Dendritic cell treated with granulocyte-macrophage colony-stimulating factor and Interleukin-4, amounts not matched to agents 40 ng/mL and 50 ng/mL, for 4 days (primary cell): ENCODE data around the gene TFF1.
"Not testable (repeated sequence)": the region's sequence is repeated elsewhere in the genome, so short reads cannot be mapped to it uniquely, and the experiment has no call there.

ENCODE experiments used
- H3K27ac Mint-ChIP-seq: one replicate; pipeline ENCODE4 v1.8.0; 2022; ENCODE audit warnings: mild to moderate bottlenecking, mixed read lengths
- H3K27me3 Mint-ChIP-seq: one replicate; pipeline ENCODE4 v1.8.0; 2022; ENCODE audit warnings: mild to moderate bottlenecking, mixed read lengths
- H3K36me3 Mint-ChIP-seq: one replicate; pipeline ENCODE4 v1.8.0; 2022; ENCODE audit warnings: low read depth, mixed read lengths
- H3K4me1 Mint-ChIP-seq: one replicate; pipeline ENCODE4 v1.8.0; 2022; ENCODE audit warnings: low read depth, mixed read lengths
- H3K4me3 Mint-ChIP-seq: one replicate; pipeline ENCODE4 v1.8.0; 2022; ENCODE audit warnings: mild to moderate bottlenecking, moderate library complexity, mixed read lengths
- H3K9me3 Mint-ChIP-seq: one replicate; pipeline ENCODE4 v1.8.0; 2022; ENCODE audit warnings: mixed read lengths
- intact Hi-C: fragments of 100-400 bp; cut with micrococcal nuclease; formaldehyde crosslinking; loops from one replicate; pipeline ENCODE4 v1.15.0; 2022

TFF1 gene

DNA sequence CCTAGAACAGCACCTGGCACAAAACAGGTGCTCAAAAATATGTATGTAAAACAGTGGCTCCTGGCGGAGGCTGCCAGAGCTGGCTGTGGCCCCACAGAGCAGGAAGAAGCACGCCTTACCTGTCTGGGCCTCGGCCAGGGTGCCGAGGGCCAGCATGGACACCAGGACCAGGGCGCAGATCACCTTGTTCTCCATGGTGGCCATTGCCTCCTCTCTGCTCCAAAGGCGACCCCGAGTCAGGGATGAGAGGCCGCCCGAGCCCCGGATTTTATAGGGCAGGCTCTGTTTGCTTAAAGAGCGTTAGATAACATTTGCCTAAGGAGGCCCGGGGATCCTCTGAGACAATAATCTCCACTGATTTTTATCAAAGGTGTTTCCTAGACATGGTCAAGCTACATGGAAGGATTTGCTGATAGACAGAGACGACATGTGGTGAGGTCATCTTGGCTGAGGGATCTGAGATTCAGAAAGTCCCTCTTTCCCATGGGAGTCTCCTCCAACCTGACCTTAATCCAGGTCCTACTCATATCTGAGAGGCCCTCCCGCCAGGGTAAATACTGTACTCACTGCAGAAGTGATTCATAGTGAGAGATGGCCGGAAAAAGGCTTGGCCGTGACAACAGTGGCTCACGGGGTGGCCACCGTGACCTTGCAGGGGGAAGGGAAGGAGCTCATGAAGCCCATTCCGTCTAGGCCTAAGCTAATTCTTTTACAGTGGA lies at the start of gene TFF1:
TSS of gene TFF1 (minus strand) at position 244 of the 719 bp plus-strand sequence. CDS start at position 204, 40 bp downstream.
- intact Hi-C loops: no loop called here
- H3K4me1 Mint-ChIP-seq: peaks cover 10% of the 10 kb centered on the region
- H3K4me3 Mint-ChIP-seq: no peak within 1 kb of the TSS
- no peak within 1 kb of the TSS for H3K27ac Mint-ChIP-seq
- no peaks in the 10 kb centered on the region for H3K9me3 Mint-ChIP-seq
- H3K36me3 Mint-ChIP-seq: no peaks in the 10 kb centered on the region
- peaks cover 20% of the 10 kb centered on the region for H3K27me3 Mint-ChIP-seq

DNA sequence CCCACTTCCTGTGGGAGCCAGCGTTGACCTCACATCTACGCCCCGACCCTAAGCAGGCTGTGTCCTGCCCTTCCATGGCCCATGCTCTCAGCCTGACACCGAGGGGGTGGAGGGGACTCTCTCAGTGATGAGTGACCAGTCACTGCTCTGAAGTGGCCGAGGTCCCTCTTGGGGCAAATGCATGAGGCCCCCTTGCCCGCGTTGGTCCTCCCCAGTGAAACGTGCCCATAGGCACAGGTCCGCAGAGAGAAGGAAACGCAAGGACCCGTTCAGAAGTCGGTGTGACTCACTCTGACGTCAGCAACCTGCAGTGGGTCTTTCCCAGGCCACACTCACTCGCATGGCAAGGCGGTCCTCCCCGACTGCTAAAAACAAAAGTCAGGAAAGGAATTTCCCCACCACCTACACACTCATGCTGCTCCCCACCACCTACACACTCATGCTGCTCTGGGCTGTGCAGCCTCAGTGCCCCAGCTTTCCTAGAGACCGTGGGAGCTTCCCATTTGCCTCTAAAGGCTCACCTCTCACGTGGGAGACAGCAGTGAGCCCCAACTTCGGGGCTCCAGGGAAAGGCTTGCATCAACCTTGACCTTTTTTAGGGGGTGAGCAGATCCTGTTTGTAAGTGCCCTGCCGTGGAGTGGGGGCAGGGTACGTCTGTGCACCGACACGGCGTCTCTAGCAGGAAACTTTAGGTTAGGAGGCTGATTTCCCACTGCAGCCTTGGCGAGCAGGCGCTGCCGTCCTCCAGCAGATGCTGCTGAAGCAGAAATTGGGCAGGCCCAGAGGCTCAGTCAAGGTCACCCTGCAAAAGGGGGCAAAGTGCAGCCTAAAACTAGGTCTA lies 48.8 kb upstream of the TFF1 start:
- intact Hi-C loops: no loop called here
- H3K4me1 Mint-ChIP-seq: peaks cover 11% of the 10 kb centered on the region
- no peaks in the 10 kb centered on the region for H3K36me3 Mint-ChIP-seq
- peaks cover 2% of the 10 kb centered on the region for H3K27me3 Mint-ChIP-seq
- H3K4me3 Mint-ChIP-seq: no peak overlapping the region
- no peaks in the 10 kb centered on the region for H3K9me3 Mint-ChIP-seq
- H3K27ac Mint-ChIP-seq: no peak overlapping the region

DNA sequence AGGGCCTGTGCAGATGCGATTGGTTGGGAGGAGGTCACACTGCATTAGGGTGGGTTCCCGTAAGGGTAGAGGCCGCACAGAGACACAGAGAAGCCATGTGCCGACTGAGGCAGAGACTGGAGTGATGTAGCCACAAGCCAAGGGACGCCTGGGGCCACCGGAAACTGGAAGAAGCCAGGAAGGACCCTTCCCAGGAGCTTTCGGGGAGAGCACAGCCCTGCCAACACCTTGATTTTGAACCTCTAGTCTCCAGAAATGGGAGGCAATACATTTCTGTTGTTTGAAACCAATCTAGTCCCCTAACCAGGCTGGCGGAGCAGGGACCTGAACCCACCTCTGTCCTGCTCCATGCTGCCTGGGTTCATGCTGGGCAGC lies 48.2 kb upstream of the TFF1 start:
- H3K4me3 Mint-ChIP-seq: no peak overlapping the region
- intact Hi-C loops: no loop called here
- no peak overlapping the region for H3K27ac Mint-ChIP-seq
- H3K36me3 Mint-ChIP-seq: no peaks in the 10 kb centered on the region
- no peaks in the 10 kb centered on the region for H3K9me3 Mint-ChIP-seq
- peaks cover 2% of the 10 kb centered on the region for H3K27me3 Mint-ChIP-seq
- peaks cover 11% of the 10 kb centered on the region for H3K4me1 Mint-ChIP-seq

DNA sequence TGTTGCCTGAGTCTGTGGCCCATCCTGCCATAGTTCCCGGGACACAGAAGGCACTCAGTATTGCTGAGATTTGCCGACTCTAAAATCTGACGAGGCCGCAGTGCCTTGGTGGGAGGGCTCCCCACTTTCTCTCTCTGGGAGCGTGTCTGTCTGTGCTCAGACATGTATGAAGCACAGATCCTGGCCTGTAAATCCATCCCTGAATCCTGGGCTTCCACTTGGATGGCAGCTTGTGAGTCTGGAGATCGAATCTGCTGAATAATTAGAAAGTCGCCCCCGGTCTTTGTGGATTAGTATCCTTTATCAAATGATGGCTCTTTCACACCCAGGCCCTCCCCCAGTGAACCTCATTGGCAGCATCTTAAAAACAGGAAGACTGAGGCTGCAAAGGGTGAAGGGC lies 47.7 kb upstream of the TFF1 start:
- H3K27me3 Mint-ChIP-seq: peaks cover 2% of the 10 kb centered on the region
- no peak overlapping the region for H3K4me3 Mint-ChIP-seq
- no peaks in the 10 kb centered on the region for H3K9me3 Mint-ChIP-seq
- no peak overlapping the region for H3K27ac Mint-ChIP-seq
- intact Hi-C loops: no loop called here
- peaks cover 11% of the 10 kb centered on the region for H3K4me1 Mint-ChIP-seq
- no peaks in the 10 kb centered on the region for H3K36me3 Mint-ChIP-seq

DNA sequence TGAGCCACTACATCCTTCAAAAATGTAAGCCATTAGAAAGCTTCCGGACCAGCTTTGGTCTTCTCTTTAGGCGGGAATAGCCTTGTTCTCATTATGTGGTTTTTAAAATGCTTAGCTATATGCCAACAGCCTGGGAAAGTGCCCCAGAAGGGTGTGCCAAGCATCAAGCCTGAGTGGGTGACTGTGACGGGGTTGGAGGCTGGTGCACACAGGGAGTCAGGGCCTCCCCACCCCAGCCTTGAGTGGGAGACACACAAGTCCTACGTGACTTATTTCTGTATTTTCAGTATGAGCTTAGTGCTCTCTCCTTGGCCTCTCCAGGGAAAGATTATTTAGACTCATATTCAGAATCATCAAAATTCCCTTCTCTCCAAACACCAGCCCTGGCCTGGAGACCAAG lies 47.2 kb upstream of the TFF1 start:
- peaks cover 11% of the 10 kb centered on the region for H3K4me1 Mint-ChIP-seq
- no peak overlapping the region for H3K27ac Mint-ChIP-seq
- peaks cover 2% of the 10 kb centered on the region for H3K27me3 Mint-ChIP-seq
- H3K36me3 Mint-ChIP-seq: no peaks in the 10 kb centered on the region
- intact Hi-C loops: no loop called here
- no peak overlapping the region for H3K4me3 Mint-ChIP-seq
- H3K9me3 Mint-ChIP-seq: no peaks in the 10 kb centered on the region

DNA sequence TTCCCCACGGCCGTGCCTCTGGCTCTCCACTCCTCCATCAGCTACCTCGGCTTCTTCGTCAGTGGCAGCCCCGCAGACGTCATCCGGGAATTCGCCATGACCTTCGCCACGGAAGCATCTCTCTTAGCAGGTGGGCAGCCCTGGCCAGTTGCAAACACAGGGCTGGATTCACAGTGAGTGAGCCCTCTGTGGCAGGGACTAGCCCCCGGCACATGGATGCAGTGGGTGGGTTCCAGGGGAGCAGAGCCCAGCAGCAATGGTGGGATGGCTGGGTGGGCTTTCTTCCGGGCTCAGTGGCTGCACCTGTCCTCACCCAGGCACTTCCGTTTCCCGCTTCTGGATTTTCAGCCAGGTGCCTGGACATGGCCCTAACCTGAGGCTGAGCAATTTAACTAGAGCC lies 46.8 kb upstream of the TFF1 start:
- H3K27ac Mint-ChIP-seq: no peak overlapping the region
- intact Hi-C loops: no loop called here

DNA sequence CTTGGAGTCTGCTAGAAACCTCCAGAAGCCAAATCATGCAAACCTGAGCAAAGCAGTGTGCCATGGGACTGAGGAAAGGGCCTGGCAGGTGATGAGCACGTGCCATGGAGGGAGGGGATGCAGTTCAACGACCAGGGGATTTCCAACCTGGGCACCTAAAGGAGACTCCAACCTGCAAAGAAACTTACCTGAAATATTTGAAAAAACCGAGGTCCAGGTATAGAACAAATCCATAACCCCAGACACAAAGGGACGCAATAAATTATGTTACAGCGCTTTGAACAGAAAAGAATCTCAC lies 46.2 kb upstream of the TFF1 start:
- no peak overlapping the region for H3K27ac Mint-ChIP-seq
- no peaks in the 10 kb centered on the region for H3K9me3 Mint-ChIP-seq
- no peak overlapping the region for H3K4me3 Mint-ChIP-seq
- no peaks in the 10 kb centered on the region for H3K36me3 Mint-ChIP-seq
- H3K27me3 Mint-ChIP-seq: peaks cover 2% of the 10 kb centered on the region
- peaks cover 11% of the 10 kb centered on the region for H3K4me1 Mint-ChIP-seq
- intact Hi-C loops: no loop called here

More for the DNA sequence above, 46.8 kb upstream of the TFF1 start:
- no peaks in the 10 kb centered on the region for H3K9me3 Mint-ChIP-seq
- peaks cover 2% of the 10 kb centered on the region for H3K27me3 Mint-ChIP-seq
- H3K36me3 Mint-ChIP-seq: no peaks in the 10 kb centered on the region
- H3K4me3 Mint-ChIP-seq: no peak overlapping the region
- H3K4me1 Mint-ChIP-seq: peaks cover 11% of the 10 kb centered on the region

DNA sequence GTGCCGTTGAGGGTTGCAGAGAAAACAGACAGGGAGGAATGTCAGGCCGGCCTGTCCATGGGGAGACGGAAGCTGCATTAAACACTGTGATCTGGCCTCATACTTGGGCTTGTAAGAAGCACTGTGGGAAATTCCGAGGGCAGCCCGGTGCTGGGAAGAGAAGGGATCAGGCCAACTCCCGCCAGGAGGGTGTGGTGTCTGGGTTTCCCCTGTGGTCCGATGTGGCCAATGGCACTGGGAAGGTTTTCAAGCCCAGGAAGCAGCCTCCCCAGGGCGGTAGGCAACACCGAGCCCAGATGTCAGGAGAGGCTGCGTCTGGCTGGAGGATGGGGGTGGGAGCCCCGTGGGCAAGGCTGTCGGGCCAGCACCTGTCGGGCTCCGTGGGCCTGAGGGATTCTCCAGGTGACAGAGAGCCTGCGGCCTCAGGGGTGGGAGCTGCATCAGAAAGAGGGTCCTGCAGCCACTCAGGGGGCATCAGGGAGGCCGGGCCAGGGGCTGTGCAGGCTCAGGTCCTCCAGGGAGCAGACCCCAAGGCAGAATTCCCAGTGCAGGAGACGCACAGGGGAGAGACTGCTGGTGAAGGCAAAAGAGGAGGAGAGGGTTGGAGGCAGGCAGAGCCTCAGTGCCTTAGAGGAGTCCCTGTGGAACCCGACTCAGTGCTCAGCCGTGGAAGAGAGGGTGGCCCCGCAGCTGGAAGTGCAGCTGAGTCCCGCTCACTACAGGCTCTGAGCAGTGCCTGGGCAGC lies 45.7 kb upstream of the TFF1 start:
- Mint-ChIP-seq H3K4me1 (peaks cover 11% of the 10 kb centered on the region), H3K4me3 (no peak overlapping the region), H3K9me3 (no peaks in the 10 kb centered on the region), H3K27me3 (peaks cover 2% of the 10 kb centered on the region), H3K36me3 (no peaks in the 10 kb centered on the region), H3K27ac (no peak overlapping the region)
- intact Hi-C loops: no loop called here

DNA sequence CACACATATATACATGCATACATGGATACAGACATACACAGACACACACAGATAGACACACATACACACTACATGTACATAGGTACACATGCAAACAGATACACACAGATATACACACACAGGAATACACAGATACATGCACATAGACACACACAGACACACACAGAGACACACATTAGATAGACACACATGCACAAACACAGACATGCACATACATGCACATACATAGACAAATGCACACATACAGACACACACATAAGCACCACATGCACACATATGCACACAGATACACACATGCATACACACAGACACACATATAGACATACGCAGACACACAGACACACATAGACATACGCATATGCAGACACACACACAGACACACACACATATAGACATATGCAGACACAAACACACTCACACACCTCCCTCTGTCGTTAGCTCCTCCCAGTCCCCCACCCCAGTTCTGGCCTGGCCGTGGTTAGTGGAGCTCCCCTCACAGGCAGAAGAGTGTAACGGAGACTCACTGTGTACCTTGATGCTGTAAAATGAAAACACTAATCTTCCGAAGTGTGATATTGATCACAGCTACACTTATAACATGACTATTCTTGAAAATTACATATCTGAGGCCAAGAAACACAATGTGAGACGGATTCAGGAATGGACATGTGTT lies 45.0 kb upstream of the TFF1 start:
- Mint-ChIP-seq H3K36me3 (no peaks in the 10 kb centered on the region), H3K4me1 (peaks cover 16% of the 10 kb centered on the region), H3K4me3 (no peak overlapping the region), H3K9me3 (no peaks in the 10 kb centered on the region), H3K27ac (no peak overlapping the region), H3K27me3 (peaks cover 2% of the 10 kb centered on the region)
- intact Hi-C loops: no loop called here

DNA sequence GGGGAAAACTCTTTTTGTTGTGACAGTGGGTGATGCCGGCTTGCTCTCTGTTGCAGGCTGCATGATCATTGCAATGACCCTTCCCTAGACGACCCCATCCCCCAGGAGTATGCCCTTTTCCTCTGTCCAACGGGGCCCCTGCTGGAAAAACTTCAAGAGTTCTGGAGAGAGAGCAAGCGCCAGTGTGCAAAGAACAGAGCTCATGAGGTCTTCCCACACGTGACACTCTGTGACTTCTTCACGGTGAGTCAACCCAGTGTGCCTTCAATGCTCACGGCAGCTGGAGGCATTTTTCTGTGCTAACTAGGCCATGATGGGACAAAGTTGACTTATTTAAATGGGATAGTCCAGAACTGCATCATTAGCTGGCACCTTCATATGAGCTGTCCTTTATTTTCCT lies 43.0 kb upstream of the TFF1 start:
- H3K27ac Mint-ChIP-seq: no peak overlapping the region
- H3K27me3 Mint-ChIP-seq: peaks cover 2% of the 10 kb centered on the region
- H3K4me3 Mint-ChIP-seq: no peak overlapping the region
- peaks cover 13% of the 10 kb centered on the region for H3K4me1 Mint-ChIP-seq
- no peaks in the 10 kb centered on the region for H3K9me3 Mint-ChIP-seq
- H3K36me3 Mint-ChIP-seq: no peaks in the 10 kb centered on the region
- intact Hi-C loops: no loop called here

DNA sequence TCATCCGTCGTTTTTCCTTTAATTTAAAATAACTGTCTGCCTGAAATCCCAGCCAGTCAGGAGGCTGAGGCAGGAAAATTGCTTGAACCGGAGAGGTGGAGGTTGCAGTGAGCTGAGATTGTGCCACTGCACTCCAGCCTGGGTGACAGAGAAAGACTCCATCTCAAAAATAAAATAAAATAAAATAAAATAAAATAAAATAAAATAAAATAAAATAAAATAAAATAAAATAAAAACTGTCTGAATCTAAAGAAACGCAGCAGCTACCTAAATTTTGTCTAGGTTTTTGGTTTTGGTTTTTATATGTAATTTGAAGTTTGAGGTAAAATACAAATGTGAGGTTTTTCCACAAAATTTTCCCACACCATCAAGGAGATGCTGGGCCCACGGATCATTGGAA lies 42.4 kb upstream of the TFF1 start:
- H3K27ac Mint-ChIP-seq, intact Hi-C loops, H3K4me3 Mint-ChIP-seq, H3K36me3 Mint-ChIP-seq, H3K9me3 Mint-ChIP-seq, H3K27me3 Mint-ChIP-seq: not testable (repeated sequence)
- H3K4me1 Mint-ChIP-seq: peaks cover 11% of the 10 kb centered on the region

DNA sequence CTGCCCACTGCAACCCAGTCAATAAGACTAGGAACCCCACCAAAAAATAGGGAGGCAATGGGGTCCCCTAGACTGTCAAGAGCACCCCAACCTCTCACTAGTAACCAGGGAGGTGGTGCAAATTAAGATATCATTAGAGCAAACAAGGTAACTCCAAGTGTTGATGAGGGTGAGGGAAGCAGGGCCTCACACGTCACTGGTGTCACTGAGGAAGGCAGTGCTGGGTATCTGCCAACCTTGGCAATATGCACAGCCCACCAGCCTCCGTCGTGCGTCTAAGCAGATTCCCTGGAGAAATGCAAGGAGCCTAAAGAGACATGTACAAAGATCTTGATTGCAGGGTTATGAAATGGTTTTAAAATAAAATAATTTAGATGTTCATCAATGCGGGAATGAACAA lies 41.1 kb upstream of the TFF1 start:
- Mint-ChIP-seq H3K27me3 (peaks cover 2% of the 10 kb centered on the region), H3K9me3 (no peaks in the 10 kb centered on the region), H3K4me3 (no peak overlapping the region), H3K4me1 (peaks cover 11% of the 10 kb centered on the region), H3K27ac (no peak overlapping the region), H3K36me3 (no peaks in the 10 kb centered on the region)
- intact Hi-C loops: no loop called here

DNA sequence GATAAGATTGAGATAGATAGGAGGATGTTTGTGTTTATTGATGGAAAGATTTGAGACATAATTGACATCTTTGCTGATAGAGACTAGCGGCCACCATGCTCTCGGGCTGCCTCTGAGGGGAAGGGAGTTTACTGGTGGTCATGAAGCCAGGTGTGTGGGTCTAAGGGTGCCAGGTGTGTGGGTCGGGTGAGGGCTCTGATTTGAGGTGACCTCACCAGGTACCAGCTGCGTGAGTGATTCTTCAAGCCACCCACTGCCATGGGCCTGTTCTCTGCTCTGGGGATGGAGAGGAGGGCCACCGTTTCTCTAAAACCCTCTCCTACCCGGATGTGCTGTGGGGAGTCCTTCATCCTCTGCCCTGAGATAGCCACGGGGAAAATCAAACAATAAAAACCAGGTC lies 40.5 kb upstream of the TFF1 start:
- no peaks in the 10 kb centered on the region for H3K36me3 Mint-ChIP-seq
- intact Hi-C loops: no loop called here
- no peaks in the 10 kb centered on the region for H3K27me3 Mint-ChIP-seq
- H3K4me3 Mint-ChIP-seq: no peak overlapping the region
- peak overlapping the region; percentile 45 for H3K27ac Mint-ChIP-seq
- H3K4me1 Mint-ChIP-seq: peaks cover 11% of the 10 kb centered on the region
- H3K9me3 Mint-ChIP-seq: no peaks in the 10 kb centered on the region

DNA sequence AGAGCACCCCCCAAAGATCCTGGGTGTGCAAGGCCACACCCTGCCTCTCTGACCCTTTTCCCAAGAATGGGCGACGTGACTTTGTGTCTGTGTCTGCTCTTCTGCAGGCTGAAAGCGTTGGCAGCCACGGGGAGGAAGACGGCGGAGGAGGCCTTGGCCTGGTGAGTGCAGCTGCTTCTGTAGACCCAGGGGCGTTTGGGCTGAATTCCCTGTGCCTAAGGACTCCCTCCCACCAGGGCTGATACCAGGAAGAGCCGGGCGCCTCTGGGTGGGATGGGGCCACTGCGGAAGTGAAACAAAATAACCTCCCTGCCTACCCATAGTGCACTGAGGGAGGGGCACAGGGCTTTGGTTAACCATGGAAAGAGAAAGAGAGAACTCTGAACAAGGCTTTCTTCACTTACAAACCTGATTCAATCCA lies 39.9 kb upstream of the TFF1 start:
- Mint-ChIP-seq H3K27me3 (no peaks in the 10 kb centered on the region), H3K4me1 (peaks cover 11% of the 10 kb centered on the region), H3K27ac (peak overlapping the region; percentile 45), H3K9me3 (no peaks in the 10 kb centered on the region), H3K4me3 (no peak overlapping the region), H3K36me3 (no peaks in the 10 kb centered on the region)
- intact Hi-C loops: no loop called here
